HG03064 (cell line): ENCODE results near the gene VMAC.

ENCODE experiments used
- ATAC-seq: cut with Tn5 transposase; IDR thresholded peaks from one replicate; pipeline ENCODE4 v1.9.1; 2021; ENCODE audit warnings: low read depth; ENCODE audit not compliant: unreplicated experiment

VMAC gene

DNA sequence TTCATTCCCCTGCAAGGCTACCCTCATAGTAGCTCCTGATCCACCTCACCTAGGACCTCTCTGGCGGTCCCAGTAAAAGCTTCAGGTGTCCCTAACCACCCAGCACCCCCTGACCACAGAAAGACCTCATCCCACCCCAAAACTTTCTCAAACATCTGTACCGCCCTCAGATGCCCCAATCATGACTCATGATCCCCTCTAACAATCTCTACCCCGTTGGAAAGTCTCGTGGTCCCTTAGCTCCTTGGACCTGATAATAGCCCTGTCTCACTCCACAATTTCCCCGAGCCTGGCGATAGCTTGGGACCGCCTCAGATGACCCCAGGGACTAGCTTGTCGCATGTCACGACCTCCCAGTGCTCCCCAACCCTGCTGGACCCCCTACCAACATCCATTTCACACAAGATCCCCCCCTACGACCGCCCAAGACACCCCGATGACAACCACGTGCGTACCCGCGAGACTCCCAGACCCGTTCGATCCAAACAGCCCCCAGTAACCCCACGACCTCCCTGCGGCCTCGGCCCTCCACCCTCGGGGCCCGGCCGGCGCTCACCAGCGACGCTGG lies 1.5 kb upstream of the VMAC start:
- ATAC-seq: no peak

DNA sequence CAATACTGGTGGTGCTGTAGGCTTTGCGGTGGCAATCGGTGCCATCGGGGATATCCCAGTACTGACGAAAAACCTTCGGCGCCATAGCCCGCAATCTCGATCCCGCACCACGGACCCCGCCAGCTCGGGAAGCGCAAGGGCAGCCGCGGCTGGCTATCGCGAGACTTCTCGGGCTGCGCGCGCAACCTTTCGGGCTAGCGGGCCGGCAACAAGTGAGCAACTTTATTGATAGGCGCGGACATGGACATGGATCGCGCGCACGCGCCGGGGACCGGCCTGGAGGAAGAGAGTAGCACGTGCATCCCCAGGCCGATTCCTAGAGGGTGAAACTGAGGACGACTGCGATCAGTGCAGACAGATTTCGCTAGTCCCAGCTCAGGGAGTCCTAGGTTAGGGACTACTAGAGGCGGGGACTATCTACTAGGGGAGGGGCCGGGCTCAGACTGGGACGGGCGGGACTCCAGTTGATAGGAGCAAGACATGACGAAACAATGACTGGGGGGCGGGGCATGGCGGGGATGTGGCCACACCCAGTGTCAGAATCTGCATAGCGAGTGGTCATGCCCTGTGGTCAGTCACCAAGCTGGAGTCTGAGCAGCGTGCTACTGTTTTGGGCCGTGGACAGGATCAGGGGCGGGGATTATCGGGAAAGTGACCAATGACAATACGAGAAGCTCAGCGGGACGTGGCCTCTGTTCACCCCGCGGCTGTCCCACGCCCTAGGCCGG lies 884 bp upstream of the VMAC start, which contains the start of gene NDUFA11:
Gene NDUFA11, minus strand, starts transcription at position 167 of the 728 bp plus-strand sequence. Its CDS starts 82 bp downstream, at position 85.
- ATAC-seq: peak; percentile 40

- no peak for ATAC-seq
These were observed 574 bp downstream of the VMAC start for GRCh38 chr19:5905114-5905778.

DNA sequence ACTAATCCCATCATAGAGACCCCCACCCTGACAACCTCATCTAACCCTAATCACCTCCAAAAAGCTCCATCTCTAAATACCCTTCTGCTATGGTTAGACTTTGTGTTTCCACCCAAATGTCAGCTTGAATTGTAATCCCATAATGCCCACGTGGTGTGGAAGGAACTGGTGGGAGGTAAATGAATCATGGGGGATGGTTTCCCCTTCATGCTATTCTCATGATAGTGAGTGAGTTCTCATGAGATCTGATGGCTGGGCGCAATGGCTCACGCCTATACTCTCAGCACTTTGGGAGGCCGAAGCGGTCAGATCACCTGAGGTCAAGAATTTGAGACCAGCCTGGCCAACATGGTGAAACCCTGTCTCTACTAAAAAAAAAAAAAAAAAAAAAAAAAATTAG lies 2.6 kb downstream of the VMAC start:
- no peak for ATAC-seq

DNA sequence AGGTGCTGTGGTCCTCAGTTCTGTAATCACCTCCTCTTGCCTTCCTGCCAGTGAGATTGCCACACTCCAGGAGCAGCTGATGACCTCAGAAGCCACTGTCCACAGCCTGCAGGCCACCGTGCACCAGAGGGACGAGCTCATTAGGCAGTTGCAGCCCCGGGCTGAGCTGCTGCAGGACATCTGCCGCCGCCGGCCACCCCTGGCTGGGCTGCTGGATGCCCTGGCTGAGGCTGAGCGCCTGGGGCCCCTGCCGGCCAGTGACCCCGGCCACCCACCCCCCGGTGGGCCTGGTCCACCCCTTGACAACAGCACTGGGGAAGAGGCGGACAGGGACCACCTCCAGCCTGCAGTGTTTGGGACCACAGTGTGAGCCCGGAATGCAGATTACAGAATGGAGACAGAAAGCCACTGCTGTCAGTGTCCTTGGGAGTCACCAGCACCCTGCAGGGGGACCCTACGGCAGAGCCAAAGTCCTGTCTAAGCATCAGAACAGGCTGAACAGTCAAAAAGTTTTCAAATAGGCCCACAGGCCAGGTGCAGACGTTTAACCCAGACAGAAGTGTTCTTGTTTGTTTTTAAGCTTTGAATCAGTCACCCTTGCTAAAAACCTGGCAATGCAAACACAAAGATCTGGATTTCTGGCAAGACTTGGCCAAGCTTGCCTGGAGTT lies 4.2 kb downstream of the VMAC start:
- no peak for ATAC-seq

- no peak for ATAC-seq
These were observed 5.9 kb downstream of the VMAC start for GRCh38 chr19:5910638-5910907.

DNA sequence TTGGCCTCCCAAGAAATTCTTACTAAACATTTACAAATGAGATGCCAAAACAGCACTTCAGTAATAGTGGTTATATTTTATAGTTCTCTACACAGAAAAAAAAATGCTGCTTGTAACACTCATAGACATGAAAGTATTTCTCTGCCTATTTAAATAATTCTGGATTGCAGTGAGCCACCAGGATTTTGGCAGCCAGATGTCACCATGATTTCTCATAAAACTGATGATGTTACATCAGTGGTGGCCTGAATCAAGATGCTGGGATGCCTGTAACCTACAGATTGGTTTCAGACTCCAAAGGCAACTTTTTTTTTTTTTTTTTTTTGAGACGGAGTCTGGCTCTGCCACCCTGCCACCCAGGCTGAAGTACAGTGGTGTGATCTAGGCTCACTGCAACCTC lies 6.7 kb downstream of the VMAC start:
- no peak for ATAC-seq

DNA sequence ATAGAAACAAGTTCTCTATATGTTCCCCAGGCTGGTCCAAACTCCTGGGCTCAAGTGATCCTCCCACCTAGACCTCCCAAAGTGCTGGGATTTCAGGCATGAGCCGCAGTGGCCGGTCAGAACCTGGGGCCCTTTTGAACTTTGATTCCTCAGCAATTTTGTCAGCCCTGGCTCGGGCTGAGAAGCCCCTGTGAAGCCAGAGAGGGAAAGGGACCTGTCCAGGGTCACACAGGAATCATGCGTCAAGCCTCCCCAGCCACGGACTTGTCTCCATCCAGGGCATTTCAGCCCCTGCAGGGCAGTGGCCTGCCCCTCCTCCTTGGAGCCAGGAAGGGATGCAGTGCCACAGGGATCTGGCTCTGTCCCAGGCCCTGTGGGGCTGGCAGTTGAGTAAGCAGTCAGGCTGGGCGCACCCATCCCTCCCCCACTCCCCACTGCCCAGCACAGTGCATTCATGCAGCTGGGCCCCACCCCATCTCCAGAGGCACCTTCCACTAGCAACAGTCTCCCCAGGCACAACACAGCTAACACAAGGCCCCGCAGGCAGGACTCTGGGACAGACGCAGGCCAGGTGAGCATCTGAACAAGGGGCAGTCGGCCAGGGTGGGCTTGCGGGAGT lies 9.2 kb downstream of the VMAC start, which contains the start of gene CAPS:
Gene CAPS, plus strand, starts transcription at position 516 of the 619 bp plus-strand sequence. CDS start 153 bp downstream, outside the sequence.
- ATAC-seq: no peak

- no peak for ATAC-seq
These were observed 9.7 kb downstream of the VMAC start for GRCh38 chr19:5914358-5914774.

DNA sequence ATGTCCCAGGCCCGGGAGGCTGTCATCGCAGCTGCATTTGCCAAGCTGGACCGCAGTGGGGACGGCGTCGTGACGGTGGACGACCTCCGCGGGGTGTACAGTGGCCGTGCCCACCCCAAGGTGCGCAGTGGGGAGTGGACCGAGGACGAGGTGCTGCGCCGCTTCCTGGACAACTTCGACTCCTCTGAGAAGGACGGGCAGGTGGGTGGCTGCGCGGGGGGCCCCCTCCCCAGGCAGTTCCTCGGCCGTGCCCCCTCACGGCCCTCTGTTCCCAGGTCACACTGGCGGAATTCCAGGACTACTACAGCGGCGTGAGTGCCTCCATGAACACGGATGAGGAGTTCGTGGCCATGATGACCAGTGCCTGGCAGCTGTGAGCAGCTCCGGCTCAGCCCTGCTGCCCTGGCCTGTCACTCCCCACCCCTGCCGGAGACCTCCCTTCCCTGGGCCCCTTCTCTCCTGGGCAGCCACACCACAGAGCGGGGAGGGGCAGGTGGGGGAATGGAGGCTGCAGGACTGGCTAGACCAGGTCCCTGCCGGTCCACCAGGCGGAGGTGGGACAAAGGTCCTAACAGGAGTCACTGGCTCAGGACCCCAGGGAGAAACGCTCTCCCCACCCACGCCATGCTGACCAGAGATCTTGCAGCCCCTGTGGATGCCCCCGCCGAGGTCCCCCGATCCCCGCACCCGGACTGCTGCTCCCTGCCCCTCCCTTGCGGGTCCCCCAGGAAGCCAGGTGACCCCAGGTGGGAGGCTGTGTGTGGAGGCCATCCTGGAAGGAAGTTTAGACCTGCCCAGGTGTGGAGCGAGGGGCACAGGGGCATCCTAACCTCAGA lies 10.5 kb downstream of the VMAC start:
- no peak for ATAC-seq

DNA sequence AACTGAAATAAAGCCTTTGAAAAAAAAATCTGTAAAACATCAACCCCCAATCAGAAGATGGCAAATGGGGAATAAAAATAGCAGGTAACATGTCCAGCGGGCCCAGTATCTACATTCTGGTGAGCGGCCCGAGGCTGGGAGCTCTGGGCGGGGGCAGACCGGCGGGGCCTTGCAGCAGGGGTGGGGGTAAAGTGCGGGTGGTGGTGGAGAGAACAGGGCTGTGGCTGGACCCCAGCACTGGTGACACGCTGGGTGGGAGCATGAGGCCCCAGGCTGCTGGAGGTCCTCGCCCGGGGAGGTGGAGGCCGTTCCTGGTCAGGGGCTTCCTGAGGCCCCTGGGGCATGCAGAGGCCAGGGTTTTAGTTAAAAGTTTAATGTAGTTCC lies 11.1 kb downstream of the VMAC start:
- no peak for ATAC-seq

GRCh38 chr19:5916181-5916708 lies 11.6 kb downstream of the VMAC start:
- no peak for ATAC-seq

DNA sequence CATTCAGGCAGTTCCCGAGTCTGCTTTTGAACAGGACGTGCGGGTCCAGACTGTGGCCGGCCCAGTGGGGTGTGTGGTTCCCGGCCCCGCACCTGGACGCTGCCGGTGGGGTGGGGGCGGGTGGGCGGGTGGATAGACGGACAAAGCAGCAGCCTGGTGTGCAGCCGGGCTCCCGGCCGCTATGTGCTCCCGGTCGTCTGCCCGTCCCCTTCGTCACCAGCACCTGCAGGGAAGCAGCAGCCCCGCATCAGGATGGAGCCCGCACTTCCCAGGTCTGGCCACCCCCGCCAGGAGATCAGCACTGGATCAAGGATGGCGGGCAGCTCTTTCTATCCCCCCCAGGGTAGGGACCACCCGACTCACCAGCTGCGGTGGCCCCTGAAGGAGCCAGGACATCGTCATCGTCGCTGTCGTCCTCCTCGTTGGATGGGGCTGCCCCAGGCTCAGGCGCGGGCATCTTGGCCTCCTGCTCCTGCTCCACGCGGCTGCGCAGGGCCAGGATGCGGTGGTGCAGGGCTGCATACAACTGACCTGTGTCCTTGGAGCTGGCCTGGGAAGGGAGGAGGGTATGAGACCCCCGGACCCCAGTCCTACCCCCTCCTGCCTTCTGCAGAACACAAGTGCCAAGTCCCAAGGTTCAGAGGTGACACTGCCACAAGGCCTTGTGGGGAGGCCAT lies 12.9 kb downstream of the VMAC start:
- no peak for ATAC-seq

DNA sequence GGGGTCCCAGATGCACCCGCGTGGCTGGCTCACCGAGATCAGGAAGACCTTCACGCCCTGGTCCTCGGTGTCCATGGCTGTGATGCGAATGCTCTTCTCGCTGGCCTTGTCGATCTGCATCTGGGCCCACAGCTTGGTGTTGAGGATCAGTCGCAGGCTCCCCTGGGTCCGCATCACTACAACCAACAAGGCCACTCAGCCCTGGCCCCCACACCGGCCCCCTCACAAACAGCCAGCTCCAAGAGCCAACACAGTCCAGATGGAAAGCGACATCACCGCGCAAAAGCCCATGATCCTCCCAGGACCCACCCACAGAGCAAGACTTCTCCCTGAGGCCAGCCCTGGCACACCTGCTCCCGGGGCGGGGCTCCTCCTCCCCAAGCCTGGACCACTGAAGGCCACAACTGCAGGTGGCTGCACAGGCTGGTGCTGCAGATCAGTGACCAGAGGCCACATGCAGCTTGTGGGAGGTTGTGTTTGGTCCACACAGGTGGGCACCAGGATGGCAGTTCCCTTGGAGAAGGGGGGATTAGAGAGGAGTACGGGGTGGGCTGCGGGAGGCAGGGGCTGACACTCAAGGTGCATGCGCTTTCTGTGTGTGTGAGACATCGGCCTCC lies 13.9 kb downstream of the VMAC start:
- no peak for ATAC-seq

- ATAC-seq: no peak
These were observed 17.0 kb downstream of the VMAC start for GRCh38 chr19:5921516-5922160.

DNA sequence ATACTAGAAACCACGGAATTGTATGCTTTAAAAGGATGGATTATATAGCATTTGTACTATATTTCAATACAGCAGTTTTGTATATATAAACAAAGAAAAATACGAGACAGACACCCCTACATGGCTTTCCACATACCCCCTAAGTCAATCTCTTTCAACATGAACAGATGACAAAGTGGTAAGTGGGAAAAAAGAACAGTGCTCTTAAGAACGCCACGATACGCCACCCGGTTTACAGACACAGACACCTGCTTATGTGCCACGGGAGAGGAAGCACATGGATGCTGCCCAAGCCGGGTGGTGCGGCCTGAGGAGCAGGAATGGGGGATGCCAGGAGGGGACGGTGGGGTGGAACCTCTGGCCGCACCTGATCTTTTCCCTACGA lies 17.5 kb downstream of the VMAC start:
- no peak for ATAC-seq

DNA sequence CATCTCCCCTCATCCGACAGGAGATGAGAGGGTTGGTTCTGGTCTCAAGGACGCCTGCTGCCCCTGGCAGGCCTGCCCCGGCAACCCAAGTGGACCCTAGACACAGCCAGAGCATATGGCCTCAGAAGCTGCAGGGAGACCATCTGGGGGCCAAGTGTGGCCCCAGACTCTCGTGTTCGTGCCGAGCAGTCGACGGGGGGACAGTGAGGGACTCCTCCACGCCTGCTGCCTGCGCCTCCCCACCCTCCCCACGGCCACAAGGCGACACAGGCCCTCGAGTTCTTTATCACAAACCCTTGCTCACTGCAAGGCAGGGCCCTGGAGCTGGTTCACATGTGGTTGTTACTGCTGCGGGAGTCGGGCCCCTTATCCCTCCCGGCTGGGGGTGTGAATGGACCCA lies 18.7 kb downstream of the VMAC start:
- no peak for ATAC-seq

- no peak for ATAC-seq
These were observed 21.3 kb downstream of the VMAC start for GRCh38 chr19:5925830-5926427.
